GM19035 (cell line): ENCODE results near the gene SPAG8.

Experiments
- ATAC-seq: cut with Tn5 transposase; IDR thresholded peaks from one replicate; pipeline ENCODE4 v1.9.1; 2021; ENCODE audit not compliant: unreplicated experiment

SPAG8 gene

DNA sequence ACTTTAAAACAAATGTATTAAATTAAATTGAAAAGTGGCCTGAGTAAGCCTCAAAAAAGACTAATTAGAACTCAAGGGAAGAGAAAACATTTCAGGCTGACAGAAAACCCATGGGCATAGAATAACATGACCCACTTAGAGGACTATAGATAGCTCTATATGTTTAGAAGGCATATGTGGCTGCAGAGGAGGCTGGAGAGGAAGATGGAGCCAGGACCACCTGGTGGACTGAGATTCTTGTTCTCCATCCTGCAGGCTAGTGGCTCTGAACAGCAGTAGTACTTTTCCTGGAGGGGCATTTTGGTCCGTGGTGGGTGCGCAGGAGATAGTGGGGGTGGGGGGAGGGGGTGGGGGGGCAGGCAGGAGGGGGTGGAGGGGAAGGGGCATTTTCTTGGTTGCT is 31.0 kb downstream of the SPAG8 start:
- no peak for ATAC-seq

DNA sequence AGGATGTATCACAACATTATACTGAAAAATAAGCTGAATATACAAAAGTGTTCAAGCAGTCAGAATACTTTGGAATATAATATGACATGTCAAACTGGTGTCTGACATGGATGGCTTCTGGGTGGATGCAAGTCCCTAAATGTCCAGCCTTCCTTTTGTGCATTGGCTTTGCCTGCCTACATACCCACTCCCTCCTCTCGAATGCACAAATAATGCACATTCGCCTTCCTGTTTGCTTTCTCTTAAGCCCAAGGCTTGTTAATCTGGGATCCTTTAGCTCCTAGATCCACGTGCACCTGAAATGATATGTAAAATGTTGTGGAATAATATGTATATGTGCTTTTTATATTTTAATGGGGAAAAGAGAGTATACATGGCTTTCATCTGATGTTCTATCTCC is 33.6 kb downstream of the SPAG8 start:
- ATAC-seq, result no peak

GRCh38 chr9:35776018-35776417 is 36.0 kb downstream of the SPAG8 start:
- no peak for ATAC-seq

- ATAC-seq, result no peak
Measured at GRCh38 chr9:35774907-35775635, 37.0 kb downstream of the SPAG8 start.

DNA sequence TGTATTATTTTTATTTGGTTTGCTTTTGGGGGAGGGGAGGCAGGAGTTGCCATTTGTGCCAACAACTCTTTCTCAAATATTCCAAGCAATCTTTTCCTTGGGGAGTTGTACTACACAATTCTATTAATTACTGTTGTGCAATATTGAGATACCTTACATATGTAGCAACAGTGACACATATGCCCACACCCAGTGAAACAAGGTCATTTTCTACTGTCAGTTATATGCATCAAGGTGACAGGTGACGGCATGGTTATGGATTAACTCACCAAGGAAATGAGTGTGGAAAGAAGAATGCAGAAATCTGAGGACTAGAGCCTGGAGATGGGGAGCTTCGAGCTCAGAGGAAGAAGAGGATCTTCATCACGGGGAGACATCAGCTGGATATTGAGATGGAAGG is 40.1 kb downstream of the SPAG8 start:
- ATAC-seq, result no peak

- ATAC-seq, result no peak
Measured at GRCh38 chr9:35771534-35771933, 40.5 kb downstream of the SPAG8 start.

GRCh38 chr9:35771075-35771433 is 41.0 kb downstream of the SPAG8 start:
- no peak for ATAC-seq

GRCh38 chr9:35769763-35770162 is 42.3 kb downstream of the SPAG8 start:
- no peak for ATAC-seq

DNA sequence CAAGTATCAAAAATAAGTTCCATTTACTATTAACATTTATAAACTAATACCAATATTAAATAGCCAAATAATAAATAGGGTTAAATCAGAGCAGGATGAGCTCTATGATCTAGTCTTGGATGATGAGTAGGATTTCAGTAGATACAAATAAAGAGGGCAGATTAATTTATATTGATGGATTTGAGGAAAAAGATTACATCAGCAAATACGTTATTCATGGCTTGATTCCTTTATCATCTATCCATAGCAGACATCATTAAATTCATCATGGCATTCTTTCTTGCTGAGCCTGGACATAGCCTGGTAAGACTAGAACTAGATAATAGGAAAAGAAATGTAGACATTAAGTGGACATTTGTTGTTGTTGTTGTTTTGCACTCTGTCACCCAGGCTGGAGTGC is 44.6 kb downstream of the SPAG8 start:
- no peak for ATAC-seq

DNA sequence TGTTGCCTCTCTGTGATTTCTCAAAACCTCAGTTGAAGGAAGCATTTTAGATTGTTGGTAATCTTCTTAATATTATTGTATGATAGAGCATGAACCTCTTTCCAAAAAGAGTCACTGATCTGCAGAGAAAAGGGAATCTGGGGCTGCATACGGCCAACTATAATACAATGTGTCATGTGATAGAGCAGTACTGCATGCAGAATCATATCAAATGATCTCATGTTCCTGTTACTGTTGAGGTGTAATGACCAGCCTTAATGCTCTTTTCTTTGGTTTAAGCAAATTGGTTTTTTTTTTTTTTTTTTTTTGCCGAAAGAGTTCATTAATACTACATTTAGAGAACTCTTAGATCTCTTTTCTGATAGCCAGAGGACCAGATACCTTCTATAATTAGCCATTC is 45.1 kb downstream of the SPAG8 start:
- no peak for ATAC-seq

DNA sequence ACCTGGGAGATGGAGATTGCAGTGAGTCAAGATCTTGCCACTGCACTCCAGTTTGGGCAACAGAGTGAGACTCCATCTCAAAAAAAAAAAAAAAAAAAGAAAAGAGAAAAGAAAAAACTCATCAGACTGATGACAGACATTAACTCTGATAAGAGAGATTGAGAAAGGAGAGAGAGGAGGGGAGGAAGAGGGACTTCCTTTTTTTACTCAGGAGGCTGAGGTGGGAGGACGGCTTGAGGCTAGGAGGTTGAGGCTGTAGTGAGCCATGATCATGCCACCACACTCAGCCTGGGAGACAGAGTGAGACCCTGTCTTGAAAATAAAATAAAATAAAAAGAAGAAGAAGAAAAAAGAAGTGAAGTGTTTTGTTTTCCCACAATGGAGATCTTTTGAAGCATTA is 48.3 kb downstream of the SPAG8 start:
- no peak for ATAC-seq

GRCh38 chr9:35763181-35763580 is 48.9 kb downstream of the SPAG8 start:
- no peak for ATAC-seq

DNA sequence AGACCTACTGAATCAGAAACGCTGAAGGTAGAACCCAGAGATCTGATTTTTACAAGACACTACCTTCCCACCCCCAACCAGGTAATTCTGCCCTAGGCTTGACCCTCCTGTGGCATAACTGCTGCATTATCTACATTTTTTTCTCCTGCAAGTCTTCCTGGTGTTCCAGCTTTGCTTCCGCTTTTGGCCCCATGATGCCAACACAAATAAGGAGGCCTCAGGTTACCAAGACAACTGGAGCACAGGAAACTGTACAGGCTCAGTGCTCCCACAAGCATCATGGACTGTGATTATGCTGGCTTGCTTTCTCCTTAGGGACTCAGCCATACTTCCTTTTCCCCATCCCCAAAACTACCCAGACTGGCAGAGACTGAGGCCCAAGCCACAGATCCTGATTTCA is 51.4 kb downstream of the SPAG8 start:
- no peak for ATAC-seq

- no peak for ATAC-seq
Measured at GRCh38 chr9:35759795-35760194, 52.3 kb downstream of the SPAG8 start.
